Fibroblast of lung (primary cell): ENCODE results near the gene HS3ST6. TPM values are rescaled to one million over a fixed set of nuclear protein-coding genes. Genes with fewer than 3 reads are reported as not detected.

ENCODE experiments used
- DNase-seq, 2 donors: peaks; one replicate each; pipeline versions ENCODE4 v3.0.0 to v3.0.0-alpha.2; 2010; ENCODE audit warnings: low read depth in 2 of 2
- H2AFZ ChIP-seq: 2 replicates; pipeline ENCODE4 v1.5.1; 2012; ENCODE audit warnings: low read length, control low read depth, inconsistent platforms
- H3K27ac ChIP-seq: 2 replicates; pipeline ENCODE4 v1.5.1; 2011; ENCODE audit warnings: low read length, control low read depth; ENCODE audit not compliant: insufficient read depth
- H3K27me3 ChIP-seq: 2 replicates; pipeline ENCODE4 v1.5.1; 2011; ENCODE audit warnings: mild to moderate bottlenecking, low read length; ENCODE audit not compliant: control insufficient read depth, insufficient read depth
- H3K36me3 ChIP-seq: 2 replicates; pipeline ENCODE4 v1.5.1; 2011; ENCODE audit warnings: low read length; ENCODE audit not compliant: control insufficient read depth, insufficient read depth
- H3K4me1 ChIP-seq: 2 replicates; pipeline ENCODE4 v1.5.1; 2011; ENCODE audit warnings: low read length; ENCODE audit not compliant: control insufficient read depth, insufficient read depth; ENCODE audit errors: extremely low read depth
- H3K4me2 ChIP-seq: 2 replicates; pipeline ENCODE4 v1.5.1; 2011; ENCODE audit warnings: low read length, control low read depth; ENCODE audit not compliant: insufficient read depth; ENCODE audit errors: extremely low read depth
- H3K4me3 ChIP-seq, 4 experiments: fragments of 200-600 bp in 1 of 4; sonication (generic) in 1 of 4; replicated peaks in 1 of 4; 2 replicates each; pipeline ENCODE4 v1.5.1; 2011 to 2016; ENCODE audit warnings: low read length in 4 of 4, low read depth in 3 of 4, mild to moderate bottlenecking in 3 of 4, control low read depth in 2 of 4, inconsistent platforms in 1 of 4, mixed read lengths in 1 of 4; ENCODE audit not compliant: insufficient read depth in 1 of 4; ENCODE audit errors: control extremely low read depth in 1 of 4
- H3K79me2 ChIP-seq: 2 replicates; pipeline ENCODE4 v1.5.1; 2012; ENCODE audit warnings: mild to moderate bottlenecking, low read length, inconsistent platforms; ENCODE audit not compliant: control insufficient read depth, insufficient read depth
- H3K9ac ChIP-seq: 2 replicates; pipeline ENCODE4 v1.5.1; 2011; ENCODE audit warnings: mild to moderate bottlenecking, low read length, control low read depth; ENCODE audit not compliant: insufficient read depth
- H3K9me3 ChIP-seq: 2 replicates; pipeline ENCODE4 v1.5.1; 2012; ENCODE audit warnings: low read depth, low read length; ENCODE audit not compliant: control insufficient read depth, insufficient read depth
- H4K20me1 ChIP-seq: 2 replicates; pipeline ENCODE4 v1.5.1; 2011; ENCODE audit warnings: low read length; ENCODE audit not compliant: control insufficient read depth, insufficient read depth; ENCODE audit errors: extremely low read depth
- CTCF ChIP-seq, 2 donors: IDR thresholded peaks in 1 of 2; conservative IDR thresholded peaks in 1 of 2; 1 replicate in 1 of 2; 2 replicates in 1 of 2; pipeline ENCODE4 v1.5.1; 2011 to 2012; ENCODE audit warnings: low read length in 2 of 2, control low read depth in 1 of 2, inconsistent platforms in 1 of 2, low read depth in 1 of 2, mild to moderate bottlenecking in 1 of 2
- EZH2 ChIP-seq: IDR thresholded peaks from 2 replicates; pipeline ENCODE4 v1.5.1; 2012; ENCODE audit warnings: low read length, control low read depth, mild to moderate bottlenecking; ENCODE audit errors: missing control alignments
- polyA plus RNA-seq, 2 donors: library from polyadenylated mRNA; depleted of rRNA in 1 of 2; stranded (reverse) in 1 of 2; unstranded in 1 of 2; fragments of >200 nt; gene quantifications; 2 replicates each; pipeline ENCODE4 v1.2.1, GENCODE V29; 2011 to 2012; ENCODE audit warnings: missing spikeins in 1 of 2
- total RNA-seq: library from RNA; depleted of rRNA; stranded (reverse); fragments of >200 nt; gene quantifications from 2 replicates; pipeline ENCODE4 v1.2.1, GENCODE V29; 2014

HS3ST6 gene
- total and polyA plus RNA-seq, 2 donors (not counting 1 experiment from before 2014, with no cell fraction given): not detected

GRCh38 chr16:1906055-1906845 is 12.0 kb downstream of the HS3ST6 start:
- no peak for TF ChIP-seq EZH2
- no peak for TF ChIP-seq CTCF (conservative IDR thresholded peaks at IDR 0.05 in 1 of 2, IDR thresholded peaks at IDR 0.05 in 1 of 2; ENCODE audit: low read depth in 1 of 2, low read length in 2 of 2)

DNA sequence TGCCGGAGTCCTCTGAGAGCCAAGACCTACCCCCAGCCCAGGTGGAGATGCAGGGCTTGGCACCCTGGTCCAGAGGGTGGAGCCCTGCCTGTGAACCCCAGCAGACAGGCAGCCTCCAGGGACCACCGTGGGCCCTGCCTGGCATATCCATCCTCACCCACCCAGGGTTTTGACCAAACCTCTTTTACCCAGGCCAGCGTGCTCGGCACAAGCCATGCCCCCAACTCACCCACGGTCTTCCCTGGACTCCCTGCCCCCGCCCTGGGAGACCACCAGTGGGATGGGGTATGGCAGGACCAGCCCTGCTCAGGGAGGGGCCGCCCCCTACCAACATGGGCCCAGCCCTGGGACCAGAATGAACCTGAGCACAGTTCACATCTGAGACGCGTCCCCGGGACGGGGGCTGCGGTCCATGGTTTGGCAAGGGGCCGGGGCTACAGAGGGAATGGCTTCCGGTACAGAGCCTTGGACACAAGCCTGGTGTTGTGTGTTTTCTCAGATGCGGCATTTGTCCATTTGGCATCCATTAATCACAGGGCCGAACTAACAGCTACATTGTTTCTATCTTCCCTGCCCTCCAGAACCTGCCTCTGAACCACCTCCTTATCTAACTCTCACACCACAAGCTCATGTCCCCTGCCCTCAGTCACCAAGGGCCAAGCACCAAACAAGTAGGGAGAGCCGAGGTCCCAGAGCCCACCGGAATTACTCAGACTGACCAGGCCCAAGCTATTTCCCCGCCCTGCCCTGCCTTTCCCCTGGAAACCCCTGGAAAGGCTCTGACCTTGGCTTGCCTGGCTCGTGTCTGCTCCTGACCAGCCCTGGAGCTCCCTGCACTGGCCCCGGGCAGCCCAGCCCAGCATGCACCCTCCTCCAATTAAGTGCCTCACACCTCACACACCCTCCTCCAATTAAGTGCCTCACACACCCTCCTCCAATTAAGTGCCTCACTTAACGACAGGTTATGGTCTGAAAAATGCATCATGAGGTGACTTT is 14.1 kb downstream of the HS3ST6 start:
- no peaks in the 10 kb centered on the region for H3K79me2 ChIP-seq
- H3K36me3 ChIP-seq: no peaks in the 10 kb centered on the region
- H3K4me2 ChIP-seq: no peak overlapping the region
- H3K4me1 ChIP-seq: no peaks in the 10 kb centered on the region
- TF ChIP-seq EZH2 (no peak), CTCF (conservative IDR thresholded peaks at IDR 0.05 in 1 of 2, IDR thresholded peaks at IDR 0.05 in 1 of 2; ENCODE audit: low read depth in 1 of 2, low read length in 2 of 2) (no peak)
- no peak overlapping the region for H2AFZ ChIP-seq
- peak in 1 of 2 donors; percentile 21 for DNase-seq
- no peak overlapping the region for H3K4me3 ChIP-seq
- peaks cover 9% of the 10 kb centered on the region for H3K27me3 ChIP-seq
- no peak overlapping the region for H3K27ac ChIP-seq
- no peaks in the 10 kb centered on the region for H4K20me1 ChIP-seq
- H3K9ac ChIP-seq: no peak overlapping the region
- no peaks in the 10 kb centered on the region for H3K9me3 ChIP-seq

More at GRCh38 chr16:1906055-1906845, 12.0 kb downstream of the HS3ST6 start:
- no peaks in the 10 kb centered on the region for H3K36me3 ChIP-seq
- no peak overlapping the region for H3K27ac ChIP-seq
- no peak overlapping the region for H3K9ac ChIP-seq
- DNase-seq: no peak
- no peak overlapping the region for H2AFZ ChIP-seq
- no peaks in the 10 kb centered on the region for H3K4me1 ChIP-seq
- H3K4me2 ChIP-seq: no peak overlapping the region
- no peaks in the 10 kb centered on the region for H3K79me2 ChIP-seq
- H4K20me1 ChIP-seq: no peaks in the 10 kb centered on the region
- no peaks in the 10 kb centered on the region for H3K9me3 ChIP-seq
- H3K27me3 ChIP-seq: peaks cover 9% of the 10 kb centered on the region
- no peak overlapping the region for H3K4me3 ChIP-seq

- Histone ChIP-seq H3K27ac (no peak overlapping the region), H3K36me3 (no peaks in the 10 kb centered on the region), H4K20me1 (no peaks in the 10 kb centered on the region), H3K4me2 (no peak overlapping the region), H3K9me3 (no peaks in the 10 kb centered on the region), H2AFZ (no peak overlapping the region), H3K4me1 (no peaks in the 10 kb centered on the region), H3K27me3 (peaks cover 9% of the 10 kb centered on the region), H3K79me2 (no peaks in the 10 kb centered on the region), H3K4me3 (no peak overlapping the region), H3K9ac (no peak overlapping the region)
- TF ChIP-seq CTCF (conservative IDR thresholded peaks at IDR 0.05 in 1 of 2, IDR thresholded peaks at IDR 0.05 in 1 of 2; ENCODE audit: low read depth in 1 of 2, low read length in 2 of 2) (no peak), EZH2 (no peak)
- no peak for DNase-seq
These were observed 15.0 kb downstream of the HS3ST6 start for GRCh38 chr16:1903220-1903574.
